Esophagus squamous epithelium (tissue), 4 donors: ENCODE measurements around the gene RCAN1.

Experiments used
- CTCF ChIP-seq, 6 experiments: fragments of 450-650 bp in 4 of 6; fragments of 200-600 bp in 2 of 6; sonication (generic) in 2 of 6; IDR thresholded peaks; one replicate each; pipeline ENCODE4 v1.5.1; 2016 to 2019; ENCODE audit warnings: antibody characterized with exemption in 6 of 6, mild to moderate bottlenecking in 4 of 6, moderate library complexity in 4 of 6
- POLR2A ChIP-seq, 4 donors: fragments of 450-650 bp; IDR thresholded peaks; one replicate each; pipeline ENCODE4 v1.6.1; 2017; ENCODE audit warnings: antibody characterized with exemption in 4 of 4, mild to moderate bottlenecking in 4 of 4, moderate library complexity in 3 of 4

GRCh38 chr21:34554227-34554626 lies 60.7 kb downstream of the RCAN1 start:
- TF ChIP-seq CTCF (IDR thresholded peaks at IDR 0.05) = no peak
- no peak for TF ChIP-seq POLR2A (IDR thresholded peaks at IDR 0.05)
